A673 (cell line): ENCODE results near the gene FBLN1. TPM values are rescaled to one million over a fixed set of nuclear protein-coding genes. Genes with fewer than 3 reads are reported as not detected.
"Not testable (repeated sequence)": the region's sequence is repeated elsewhere in the genome, so short reads cannot be mapped to it uniquely, and the experiment has no call there.

Experiments
- BruUV-seq: library from RNA; stranded (reverse); fragments of 400-500 nt; replicated peaks from 2 replicates; lab custom pipeline; 2021; lab: Mats Ljungman, UMichigan
- CTCF ChIA-PET: fragments of 300-600 bp; sonication (Branson Sonifier 250); formaldehyde crosslinking; loops from one replicate; lab custom pipeline; 2022; ENCODE audit warnings: antibody characterized with exemption; lab: Charles Lee
- POLR2A ChIA-PET: fragments of 300-600 bp; sonication (Branson Sonifier 250); formaldehyde crosslinking; loops from one replicate; lab custom pipeline; 2022; ENCODE audit warnings: antibody characterized with exemption; ENCODE audit not compliant: low non-redundant PET; lab: Charles Lee
- DNase-seq: peaks from one replicate; pipeline ENCODE4 v3.0.0-alpha.2; 2015; ENCODE audit warnings: low spot score
- H3K27ac ChIP-seq: fragments of 200-600 bp; sonication (generic); 2 replicates; pipeline ENCODE4 v1.5.1; 2016; ENCODE audit warnings: mixed run types, low read depth, mild to moderate bottlenecking, mixed read lengths, antibody characterized with exemption, low read length; ENCODE audit not compliant: poor library complexity, severe bottlenecking
- H3K27me3 ChIP-seq: fragments of 200-600 bp; sonication (generic); replicated peaks from 2 replicates; pipeline ENCODE4 v1.6.1; 2017; ENCODE audit warnings: mixed run types, low read depth, mild to moderate bottlenecking, mixed read lengths, antibody characterized with exemption, low read length; ENCODE audit not compliant: insufficient read depth, poor library complexity
- H3K36me3 ChIP-seq: fragments of 200-600 bp; sonication (generic); 2 replicates; pipeline ENCODE4 v1.6.1; 2016; ENCODE audit warnings: mixed run types, mild to moderate bottlenecking, mixed read lengths, antibody characterized with exemption, low read length; ENCODE audit not compliant: insufficient read depth, poor library complexity, severe bottlenecking
- H3K4me1 ChIP-seq: fragments of 200-600 bp; sonication (generic); 2 replicates; pipeline ENCODE4 v1.6.1; 2017; ENCODE audit warnings: mixed run types, mild to moderate bottlenecking, mixed read lengths, antibody characterized with exemption, low read length; ENCODE audit not compliant: insufficient read depth, poor library complexity, severe bottlenecking
- H3K4me3 ChIP-seq: fragments of 200-600 bp; sonication (generic); 2 replicates; pipeline ENCODE4 v1.5.1; 2016; ENCODE audit warnings: low read depth, mixed run types, mild to moderate bottlenecking, mixed read lengths, low read length; ENCODE audit not compliant: poor library complexity, severe bottlenecking
- H3K9me3 ChIP-seq: fragments of 200-600 bp; sonication (generic); 2 replicates; pipeline ENCODE4 v1.6.1; 2016; ENCODE audit warnings: mixed run types, low read depth, mild to moderate bottlenecking, mixed read lengths, antibody characterized with exemption, low read length; ENCODE audit not compliant: poor library complexity, severe bottlenecking
- EZH2 ChIP-seq: fragments of 200-600 bp; sonication (generic); IDR thresholded peaks from 2 replicates; pipeline ENCODE4 v1.6.1; 2017; ENCODE audit warnings: borderline replicate concordance, low read depth, mild to moderate bottlenecking, mixed read lengths, antibody characterized with exemption, low read length; ENCODE audit not compliant: poor library complexity, severe bottlenecking
- intact Hi-C: fragments of 100-400 bp; cut with micrococcal nuclease; formaldehyde crosslinking; loops from one replicate; pipeline ENCODE4 v1.10.0; 2022; ENCODE audit not compliant: unreplicated experiment
- total RNA-seq: library from RNA; stranded (reverse); gene quantifications from 2 replicates; pipeline ENCODE4 v1.2.3, GENCODE V29; 2021
- TF ChIP-seq, protein P1 (sequence below): fragments of 300-800, 200-600 bp; sonication (generic); conservative IDR thresholded peaks from 2 replicates; pipeline ENCODE4 v1.5.1; 2017; ENCODE audit warnings: low read depth, mild to moderate bottlenecking, antibody characterized with exemption, low read length, moderate library complexity, mixed read lengths

Gene FBLN1
- total RNA-seq, 1 experiment from 2014 or later = 96.4 TPM

DNA sequence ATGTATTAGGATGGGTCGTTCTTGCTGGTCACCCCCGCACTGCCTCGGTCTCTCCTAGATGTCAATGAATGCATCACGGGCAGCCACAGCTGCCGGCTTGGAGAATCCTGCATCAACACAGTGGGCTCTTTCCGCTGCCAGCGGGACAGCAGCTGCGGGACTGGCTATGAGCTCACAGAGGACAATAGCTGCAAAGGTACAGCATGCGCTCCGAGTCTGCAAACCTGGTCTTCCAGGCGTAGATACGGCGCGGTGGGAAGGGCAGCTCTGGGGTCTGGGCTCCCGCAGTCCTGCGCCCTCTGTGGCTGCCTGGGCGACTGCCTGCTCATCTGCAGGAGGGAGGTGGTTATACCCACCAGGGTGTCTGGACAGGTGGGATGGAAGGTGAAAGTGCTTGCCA lies 31.0 kb downstream of the FBLN1 start:
- no peak overlapping the region for H3K27ac ChIP-seq
- H3K9me3 ChIP-seq = no peaks in the 10 kb centered on the region
- ChIA-PET POLR2A (no interaction called here), CTCF (no interaction called here)
- no TSS peak for BruUV-seq
- intact Hi-C loops = no loop called here
- peaks cover 35% of the 10 kb centered on the region for H3K4me1 ChIP-seq
- no peak overlapping the region for H3K4me3 ChIP-seq
- TF ChIP-seq, protein P1, sequence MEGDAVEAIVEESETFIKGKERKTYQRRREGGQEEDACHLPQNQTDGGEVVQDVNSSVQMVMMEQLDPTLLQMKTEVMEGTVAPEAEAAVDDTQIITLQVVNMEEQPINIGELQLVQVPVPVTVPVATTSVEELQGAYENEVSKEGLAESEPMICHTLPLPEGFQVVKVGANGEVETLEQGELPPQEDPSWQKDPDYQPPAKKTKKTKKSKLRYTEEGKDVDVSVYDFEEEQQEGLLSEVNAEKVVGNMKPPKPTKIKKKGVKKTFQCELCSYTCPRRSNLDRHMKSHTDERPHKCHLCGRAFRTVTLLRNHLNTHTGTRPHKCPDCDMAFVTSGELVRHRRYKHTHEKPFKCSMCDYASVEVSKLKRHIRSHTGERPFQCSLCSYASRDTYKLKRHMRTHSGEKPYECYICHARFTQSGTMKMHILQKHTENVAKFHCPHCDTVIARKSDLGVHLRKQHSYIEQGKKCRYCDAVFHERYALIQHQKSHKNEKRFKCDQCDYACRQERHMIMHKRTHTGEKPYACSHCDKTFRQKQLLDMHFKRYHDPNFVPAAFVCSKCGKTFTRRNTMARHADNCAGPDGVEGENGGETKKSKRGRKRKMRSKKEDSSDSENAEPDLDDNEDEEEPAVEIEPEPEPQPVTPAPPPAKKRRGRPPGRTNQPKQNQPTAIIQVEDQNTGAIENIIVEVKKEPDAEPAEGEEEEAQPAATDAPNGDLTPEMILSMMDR = no peak
- no peak for TF ChIP-seq EZH2
- H3K27me3 ChIP-seq = no peaks in the 10 kb centered on the region
- DNase-seq = no peak
- H3K36me3 ChIP-seq = peaks cover 25% of the 10 kb centered on the region

DNA sequence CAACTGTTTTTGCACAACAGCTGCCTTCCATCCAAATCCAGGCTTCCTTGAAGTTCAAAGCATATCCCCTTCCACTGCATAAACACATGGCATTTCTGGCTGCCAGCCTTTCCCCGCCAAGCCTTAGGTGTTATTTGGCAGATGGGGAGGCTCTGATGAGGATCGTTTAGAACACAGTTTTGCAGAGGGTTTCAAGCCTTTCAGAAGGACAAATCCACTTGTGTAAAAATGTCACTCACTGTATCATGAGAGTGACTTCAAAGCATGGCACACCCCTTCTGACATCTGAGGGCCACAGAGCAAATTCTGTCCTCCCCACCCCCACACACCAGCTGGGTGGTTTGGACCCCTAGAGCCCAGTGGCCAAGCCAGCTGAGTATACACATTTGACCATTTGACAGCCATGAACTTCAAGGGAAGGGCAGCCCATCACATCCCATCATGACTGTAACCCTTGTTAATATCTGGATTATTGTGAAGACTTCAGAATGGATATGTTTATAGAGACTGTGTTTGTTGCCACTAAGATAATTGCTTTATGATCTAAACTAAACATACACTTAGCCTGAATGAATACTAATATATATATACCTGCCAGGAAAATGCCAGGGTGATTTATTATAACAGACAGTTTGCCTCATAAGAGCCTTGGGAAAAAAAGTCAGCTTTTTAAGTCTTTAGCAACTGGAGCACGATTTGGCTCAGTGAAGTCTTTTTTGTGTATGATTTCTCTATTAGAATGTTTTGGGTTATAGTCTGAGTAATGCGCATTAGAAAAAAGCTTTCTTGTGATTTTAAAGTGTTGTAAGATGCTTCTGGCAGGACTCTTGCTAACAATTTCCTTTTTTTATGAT lies 31.9 kb downstream of the FBLN1 start:
- intact Hi-C loops = loop anchor here (5.0 kb wide), 1 partner anchor 267 kb away; no protein-coding TSS in a partner anchor
- H3K4me1 ChIP-seq = peaks cover 42% of the 10 kb centered on the region
- TF ChIP-seq, protein P1 = no peak
- no peak for TF ChIP-seq EZH2
- H3K27me3 ChIP-seq = no peaks in the 10 kb centered on the region
- H3K9me3 ChIP-seq = no peaks in the 10 kb centered on the region
- H3K36me3 ChIP-seq = peaks cover 22% of the 10 kb centered on the region
- peak overlapping the region; percentile 5 for H3K27ac ChIP-seq
- DNase-seq = no peak
- POLR2A ChIA-PET = interaction anchor here (0.6 kb wide), 1 partner anchor 84 kb away, joined by 5 read pairs; no protein-coding TSS in a partner anchor
- no TSS peak for BruUV-seq
- CTCF ChIA-PET = no interaction called here
- no peak overlapping the region for H3K4me3 ChIP-seq

GRCh38 chr22:45535290-45535689 lies 32.6 kb downstream of the FBLN1 start:
- H3K27ac ChIP-seq = peak overlapping the region; percentile 5
- H3K36me3 ChIP-seq = peaks cover 22% of the 10 kb centered on the region
- ChIA-PET CTCF (no interaction called here), POLR2A (interaction anchor here (0.6 kb wide), 1 partner anchor 85 kb away, joined by 5 read pairs; no protein-coding TSS in a partner anchor)
- no peaks in the 10 kb centered on the region for H3K9me3 ChIP-seq
- H3K4me3 ChIP-seq = no peak overlapping the region
- intact Hi-C loops = loop anchor here (5.0 kb wide), 1 partner anchor 268 kb away; no protein-coding TSS in a partner anchor
- DNase-seq = no peak
- no peaks in the 10 kb centered on the region for H3K27me3 ChIP-seq
- TF ChIP-seq, protein P1 = no peak
- no peak for TF ChIP-seq EZH2
- H3K4me1 ChIP-seq = peaks cover 43% of the 10 kb centered on the region
- BruUV-seq = no TSS peak

GRCh38 chr22:45535835-45536234 lies 33.2 kb downstream of the FBLN1 start:
- H3K9me3 ChIP-seq, DNase-seq, H3K4me3 ChIP-seq, POLR2A ChIA-PET, H3K27ac ChIP-seq, CTCF ChIA-PET, BruUV-seq, H3K27me3 ChIP-seq: not testable (repeated sequence)
- intact Hi-C loops = loop anchor here (5.0 kb wide), 1 partner anchor 269 kb away; no protein-coding TSS in a partner anchor
- Histone ChIP-seq H3K4me1 (peaks cover 43% of the 10 kb centered on the region), H3K36me3 (peaks cover 21% of the 10 kb centered on the region)
